NCI-H1105 (cell line): ENCODE results near the gene SEMA3F.

Experiments used
- DNase-seq: peaks from one replicate; lab custom pipeline; 2025; lab: John Stamatoyannopoulos, UW

The SEMA3F gene

GRCh38 chr3:50235716-50236483, 80.8 kb downstream of the SEMA3F start, which contains the start of gene GNAI2:
GNAI2 (plus strand) TSS chr3:50236204; CDS start chr3:50236336, 132 bp downstream.
- peak; percentile 93 for DNase-seq

DNA sequence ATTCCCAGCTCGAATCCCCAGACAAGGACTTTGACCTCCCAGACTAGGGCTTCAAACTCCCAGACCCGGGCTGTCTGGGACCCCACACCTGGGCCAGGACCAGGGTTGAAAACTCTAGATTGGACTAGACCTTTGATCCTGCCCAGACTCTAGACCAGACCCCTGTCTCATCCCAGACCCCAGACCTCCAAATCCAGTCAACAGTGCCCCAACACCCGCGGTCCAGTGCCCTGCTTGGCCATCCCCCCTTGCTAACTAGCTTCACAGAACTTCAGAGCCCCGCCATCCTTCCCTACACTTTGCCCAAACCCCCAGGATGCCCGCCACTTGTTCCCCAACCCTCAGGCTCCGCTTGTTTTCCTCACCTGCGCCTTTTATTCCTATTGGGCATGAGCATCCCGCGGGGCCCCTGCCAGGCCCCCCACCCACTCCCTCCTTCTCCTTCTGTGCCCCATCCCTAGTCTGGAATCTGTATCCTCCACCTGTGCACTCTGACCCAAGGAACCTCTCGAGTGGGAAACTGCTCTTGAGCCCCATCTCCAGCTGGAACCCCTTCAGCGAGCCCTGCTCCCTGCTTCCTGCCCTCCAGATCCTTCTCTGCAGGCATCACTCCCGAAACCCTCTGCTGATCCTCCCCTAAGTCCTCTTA, 81.5 kb downstream of the SEMA3F start:
- no peak for DNase-seq

GRCh38 chr3:50237133-50237651, 82.1 kb downstream of the SEMA3F start:
- no peak for DNase-seq

- DNase-seq: peak; percentile 29
Measured at GRCh38 chr3:50237754-50238548, 82.8 kb downstream of the SEMA3F start.

GRCh38 chr3:50238549-50239026, 83.5 kb downstream of the SEMA3F start:
- DNase-seq: no peak
